AG09309 (cell line): ENCODE data around the gene CCL4.

Experiments
- DNase-seq: peaks from one replicate; pipeline ENCODE4 v3.0.0-alpha.2; 2010; ENCODE audit warnings: low read depth
- H3K4me3 ChIP-seq: 2 replicates; pipeline ENCODE4 v1.5.1; 2011; ENCODE audit warnings: mild to moderate bottlenecking, low read depth, low read length, moderate library complexity; ENCODE audit not compliant: control insufficient read depth
- CTCF ChIP-seq: IDR thresholded peaks from 2 replicates; pipeline ENCODE4 v1.5.1; 2011; ENCODE audit warnings: mild to moderate bottlenecking, low read depth, low read length, inconsistent platforms; ENCODE audit not compliant: insufficient read depth, control insufficient read depth; ENCODE audit errors: missing control alignments

CCL4 gene

GRCh38 chr17:36127911-36128310 is 24.3 kb downstream of the CCL4 start:
- DNase-seq = no peak
- H3K4me3 ChIP-seq = no peak overlapping the region
- no peak for TF ChIP-seq CTCF

- H3K4me3 ChIP-seq = no peak overlapping the region
- no peak for DNase-seq
- TF ChIP-seq CTCF = no peak
These were observed 24.9 kb downstream of the CCL4 start for GRCh38 chr17:36128411-36128978.

- H3K4me3 ChIP-seq = no peak overlapping the region
These were observed 26.0 kb downstream of the CCL4 start for GRCh38 chr17:36129616-36130015.

GRCh38 chr17:36130346-36130745 is 26.7 kb downstream of the CCL4 start:
- no peak for DNase-seq
- no peak for TF ChIP-seq CTCF
- H3K4me3 ChIP-seq = no peak overlapping the region

More at GRCh38 chr17:36129616-36130015, 26.0 kb downstream of the CCL4 start:
- TF ChIP-seq CTCF = no peak
- no peak for DNase-seq

- DNase-seq = no peak
- H3K4me3 ChIP-seq = no peak overlapping the region
- TF ChIP-seq CTCF = no peak
These were observed 27.8 kb downstream of the CCL4 start for GRCh38 chr17:36131421-36131820.

- no peak overlapping the region for H3K4me3 ChIP-seq
- TF ChIP-seq CTCF = no peak
- no peak for DNase-seq
These were observed 28.3 kb downstream of the CCL4 start for GRCh38 chr17:36131931-36132330.

- DNase-seq = no peak
- TF ChIP-seq CTCF = no peak
- H3K4me3 ChIP-seq = no peak overlapping the region
These were observed 28.8 kb downstream of the CCL4 start for GRCh38 chr17:36132421-36132831.
